GM18907 (cell line): ENCODE measurements around the gene AGAP3.

Source experiments
- ATAC-seq: cut with Tn5 transposase; IDR thresholded peaks from one replicate; pipeline ENCODE4 v1.9.1; 2021; ENCODE audit warnings: mild to moderate bottlenecking, moderate library complexity; ENCODE audit not compliant: unreplicated experiment

Gene AGAP3

GRCh38 chr7:151107882-151108281, 21.6 kb downstream of the AGAP3 start:
- no peak for ATAC-seq

GRCh38 chr7:151109094-151110048, 23.1 kb downstream of the AGAP3 start:
- no peak for ATAC-seq

GRCh38 chr7:151110236-151110940, 24.1 kb downstream of the AGAP3 start:
- ATAC-seq: no peak

GRCh38 chr7:151110941-151111645, 24.8 kb downstream of the AGAP3 start:
- ATAC-seq: peak; percentile 85

GRCh38 chr7:151113344-151114150, 27.3 kb downstream of the AGAP3 start:
- no peak for ATAC-seq

- ATAC-seq: no peak
These were observed 28.1 kb downstream of the AGAP3 start for GRCh38 chr7:151114151-151115090.

GRCh38 chr7:151115121-151115835, 29.0 kb downstream of the AGAP3 start:
- no peak for ATAC-seq

- ATAC-seq: no peak
These were observed 29.7 kb downstream of the AGAP3 start for GRCh38 chr7:151115836-151116418.

- ATAC-seq: no peak
These were observed 30.5 kb downstream of the AGAP3 start for GRCh38 chr7:151116603-151117440.

GRCh38 chr7:151117565-151117964, 31.3 kb downstream of the AGAP3 start:
- ATAC-seq: no peak

GRCh38 chr7:151118108-151119054, 32.1 kb downstream of the AGAP3 start:
- ATAC-seq: no peak

GRCh38 chr7:151119055-151119415, 32.8 kb downstream of the AGAP3 start:
- no peak for ATAC-seq

GRCh38 chr7:151119902-151120301, 33.6 kb downstream of the AGAP3 start:
- no peak for ATAC-seq

GRCh38 chr7:151120896-151121295, 34.6 kb downstream of the AGAP3 start:
- no peak for ATAC-seq

- ATAC-seq: no peak
These were observed 35.3 kb downstream of the AGAP3 start for GRCh38 chr7:151121380-151122170.

- ATAC-seq: no peak
These were observed 36.0 kb downstream of the AGAP3 start for GRCh38 chr7:151122276-151122675.
